Heart left ventricle (tissue), 16 donors: ENCODE measurements around the gene TENT5D. TPM values are rescaled to one million over a fixed set of nuclear protein-coding genes. Genes with fewer than 3 reads are reported as not detected.
"Not testable (repeated sequence)": the region's sequence is repeated elsewhere in the genome, so short reads cannot be mapped to it uniquely, and the experiment has no call there.

Experiments
- ATAC-seq, 4 donors: fragments of 200-7000 bp; cut with Tn5 transposase; one replicate each; pipeline ENCODE4 v1.9.1; 2020 to 2022; ENCODE audit warnings: moderate library complexity in 4 of 4, mild to moderate bottlenecking in 3 of 4, moderate number of reproducible peaks in 1 of 4
- DNase-seq, 5 donors: peaks; one replicate each; pipeline ENCODE4 v3.0.0-alpha.2; 2020
- H3K27ac ChIP-seq, 12 donors: fragments of 200-600 bp; sonication (generic) in 4 of 12; one replicate each; pipeline versions ENCODE4 v1.5.0 to v1.8.0; 2016 to 2022; ENCODE audit warnings: mild to moderate bottlenecking in 2 of 12
- H3K27me3 ChIP-seq, 9 donors: fragments of 200-600 bp; sonication (generic) in 2 of 9; one replicate each; pipeline versions ENCODE4 v1.5.1 to v1.8.0; 2016 to 2022; ENCODE audit warnings: mild to moderate bottlenecking in 3 of 9
- H3K36me3 ChIP-seq, 9 donors: fragments of 200-600 bp; sonication (generic) in 2 of 9; one replicate each; pipeline versions ENCODE4 v1.5.0 to v1.8.0; 2018 to 2022; ENCODE audit warnings: mild to moderate bottlenecking in 2 of 9
- H3K4me1 ChIP-seq, 12 donors: fragments of 200-600 bp; sonication (generic) in 4 of 12; one replicate each; pipeline versions ENCODE4 v1.5.0 to v1.8.0; 2016 to 2022; ENCODE audit warnings: mild to moderate bottlenecking in 3 of 12
- H3K4me3 ChIP-seq, 12 donors: fragments of 200-600 bp; sonication (generic) in 4 of 12; one replicate each; pipeline versions ENCODE4 v1.5.0 to v1.8.0; 2017 to 2022; ENCODE audit warnings: mild to moderate bottlenecking in 9 of 12, moderate library complexity in 4 of 12
- H3K9me3 ChIP-seq, 12 donors: fragments of 200-600 bp; sonication (generic) in 4 of 12; one replicate each; pipeline versions ENCODE4 v1.5.0 to v1.8.0; 2016 to 2022; ENCODE audit warnings: mild to moderate bottlenecking in 1 of 12
- CTCF ChIP-seq, 12 donors: fragments of 200-600 bp; sonication (generic) in 4 of 12; IDR thresholded peaks; one replicate each; pipeline versions ENCODE4 v1.5.0 to v1.8.0; 2018 to 2022; ENCODE audit warnings: antibody characterized with exemption in 12 of 12, mild to moderate bottlenecking in 5 of 12
- POLR2A ChIP-seq, 2 donors: fragments of 450-650 bp; IDR thresholded peaks; one replicate each; pipeline ENCODE4 v1.6.1; 2017; ENCODE audit warnings: antibody characterized with exemption in 2 of 2, mild to moderate bottlenecking in 2 of 2, moderate library complexity in 2 of 2
- WGBS, 4 donors: extraction: QIAGEN DNeasy Blood & Tissue Kit in 2 of 4; methylation state at CpG; one replicate each; pipeline versions ENCODE4 v1.1.5 to v1.1.7; 2013 to 2018; 5-methylcytosine and 5-hydroxymethylcytosine counted together
- intact Hi-C, 10 donors: fragments of 100-400 bp; cut with DNase I; formaldehyde crosslinking; loops; one replicate each; pipeline versions ENCODE4 v1.11.1 to v1.14.2; 2022
- polyA plus RNA-seq, 2 donors: library from polyadenylated mRNA; stranded (reverse); fragments of 200-250 nt; gene quantifications; one replicate each; pipeline ENCODE4 v1.2.3, GENCODE V29; 2013
- total RNA-seq, 9 donors: library from RNA; depleted of rRNA in 2 of 9; stranded (reverse); fragments of >200 nt in 2 of 9; fragmentation: NEBNext Ultra II Directional in 3 of 9; extraction: Animal tissue kit (Norgen Biotek cat#: 25700) in 3 of 9; gene quantifications; one replicate each; pipeline versions ENCODE4 v1.1.0 to v1.2.4, GENCODE V29; 2016 to 2023
- donor health status: ischemic (EF 13 %, LVEDD 7.1; RV severe dilation, severe dysfunction).
- donor health status: healthy with polysubstance abuse.
- donor health status: DM: no; HTN: yes; CAD: no.
- donor health status: DM: no; HTN: no; CAD: no.
- donor health status: ischemic (EF 25% LVEDD 6.9; RV normal size, moderate dysfunction).
- donor health status: ischemic (EF 25% LVEDD 5.7; RV mildly dilated, moderate dysfunction).
- donor health status: healthy.
- donor health status: DM: yes; HTN: yes; CAD: no.
- donor health status: ischemic (EF 35%, LVEDD 5.7; RV mildly dilated, moderate dysfunction).
- donor health status: nonischemic (EF 11% LVEDD 7.7; RV severe dilation, severe dysfunction).
- donor health status: DM: yes; HTN: yes; CAD: no.
- donor health status: PGD.
- donor health status: ischemic (EF 29% LVEDD 5.4; RV normal size, mild dysfunction).
- donor health status: nonischemic (EF 23%, LVEDD 6.1; RV moderate dilation, normal function).

Gene TENT5D
- total and polyA plus RNA-seq, 11 donors: not detected

- peaks cover 0 to 3% (median 0%) of the 10 kb centered on the region in 9 donors for H3K27me3 ChIP-seq
- ATAC-seq: peak in 1 of 4 donors; percentile 20
- H3K9me3 ChIP-seq: no peaks in the 10 kb centered on the region
- no peak for DNase-seq
- TF ChIP-seq CTCF (IDR thresholded peaks at IDR 0.05): no peak
- TF ChIP-seq POLR2A (IDR thresholded peaks at IDR 0.05): no peak
- no peak overlapping the region for H3K27ac ChIP-seq
- intact Hi-C loops: no loop called here
- H3K4me1 ChIP-seq: no peaks in the 10 kb centered on the region
- H3K4me3 ChIP-seq: no peak overlapping the region
- no peaks in the 10 kb centered on the region for H3K36me3 ChIP-seq
- WGBS, 4 donors: 48 to 83% (median 60%) methylated on average over 1 of the region's 1 CpG
These were observed 12.6 kb downstream of the TENT5D start for GRCh38 chrX:80432863-80433262.

- H3K9me3 ChIP-seq: peaks cover 0 to 37% (median 0%) of the 10 kb centered on the region in 12 donors
- H3K27ac ChIP-seq, H3K36me3 ChIP-seq, intact Hi-C loops, DNase-seq, H3K4me3 ChIP-seq, ATAC-seq, H3K4me1 ChIP-seq, H3K27me3 ChIP-seq: not testable (repeated sequence)
- WGBS, 4 donors: 71 to 80% (median 76%) methylated on average over 4 of the region's 4 CpGs
These were observed 47.9 kb downstream of the TENT5D start for GRCh38 chrX:80468166-80468565.

- DNase-seq (no peak), ATAC-seq (no peak)
- Histone ChIP-seq H3K27me3 (no peaks in the 10 kb centered on the region), H3K27ac (no peak overlapping the region), H3K4me3 (no peak overlapping the region), H3K36me3 (no peaks in the 10 kb centered on the region), H3K9me3 (peaks cover 0 to 27% (median 0%) of the 10 kb centered on the region in 12 donors), H3K4me1 (no peaks in the 10 kb centered on the region)
- intact Hi-C loops: no loop called here
- TF ChIP-seq POLR2A (IDR thresholded peaks at IDR 0.05) (no peak), CTCF (IDR thresholded peaks at IDR 0.05) (no peak)
These were observed 51.3 kb downstream of the TENT5D start for GRCh38 chrX:80471582-80471981.

GRCh38 chrX:80485543-80485942, 65.3 kb downstream of the TENT5D start:
- Histone ChIP-seq H3K36me3 (no peaks in the 10 kb centered on the region), H3K4me1 (no peaks in the 10 kb centered on the region), H3K27me3 (no peaks in the 10 kb centered on the region), H3K27ac (no peak overlapping the region), H3K9me3 (peaks cover 0 to 14% (median 0%) of the 10 kb centered on the region in 12 donors), H3K4me3 (no peak overlapping the region)
- DNase-seq (no peak), ATAC-seq (no peak)
- intact Hi-C loops: no loop called here
- no peak for TF ChIP-seq POLR2A (IDR thresholded peaks at IDR 0.05)
- TF ChIP-seq CTCF (IDR thresholded peaks at IDR 0.05): no peak

GRCh38 chrX:80486299-80486698, 66.1 kb downstream of the TENT5D start:
- DNase-seq: no peak
- Histone ChIP-seq H3K36me3 (no peaks in the 10 kb centered on the region), H3K4me3 (no peak overlapping the region), H3K27me3 (no peaks in the 10 kb centered on the region), H3K4me1 (no peaks in the 10 kb centered on the region), H3K9me3 (peaks cover 0 to 18% (median 0%) of the 10 kb centered on the region in 12 donors), H3K27ac (no peak overlapping the region)
- ATAC-seq: no peak
- no peak for TF ChIP-seq CTCF (IDR thresholded peaks at IDR 0.05)
- TF ChIP-seq POLR2A (IDR thresholded peaks at IDR 0.05): no peak
- intact Hi-C loops: no loop called here
- 52 to 78% (median 67%) methylated on average over 1 of the region's 1 CpG for WGBS, 4 donors
